Activated naive CD4-positive, alpha-beta T cell treated with anti-CD3 and anti-CD28 coated beads, Interleukin-2, amount 50 U/mL, for 24 hours (primary cell): Measurements from ENCODE around the gene MAML3.

ENCODE experiments used
- H3K27ac Mint-ChIP-seq: one replicate; pipeline ENCODE4 v1.8.0; 2021; ENCODE audit warnings: mild to moderate bottlenecking, mixed read lengths
- H3K27me3 Mint-ChIP-seq: one replicate; pipeline ENCODE4 v1.8.0; 2021; ENCODE audit warnings: mixed read lengths
- H3K36me3 Mint-ChIP-seq: one replicate; pipeline ENCODE4 v1.8.0; 2021; ENCODE audit warnings: mixed read lengths
- H3K4me1 Mint-ChIP-seq: one replicate; pipeline ENCODE4 v1.8.0; 2021; ENCODE audit warnings: mixed read lengths
- H3K4me3 Mint-ChIP-seq: one replicate; pipeline ENCODE4 v1.8.0; 2021; ENCODE audit warnings: mild to moderate bottlenecking, mixed read lengths
- H3K9me3 Mint-ChIP-seq: one replicate; pipeline ENCODE4 v1.8.0; 2021; ENCODE audit warnings: mixed read lengths

Gene MAML3

GRCh38 chr4:139669335-139669734 lies 484.6 kb downstream of the MAML3 start:
- Mint-ChIP-seq H3K27ac (no peak overlapping the region), H3K4me1 (peaks cover 18% of the 10 kb centered on the region), H3K9me3 (no peaks in the 10 kb centered on the region), H3K36me3 (no peaks in the 10 kb centered on the region), H3K27me3 (no peaks in the 10 kb centered on the region), H3K4me3 (no peak overlapping the region)

- Mint-ChIP-seq H3K4me3 (no peak overlapping the region), H3K27ac (no peak overlapping the region), H3K27me3 (no peaks in the 10 kb centered on the region), H3K4me1 (peaks cover 18% of the 10 kb centered on the region), H3K36me3 (no peaks in the 10 kb centered on the region), H3K9me3 (no peaks in the 10 kb centered on the region)
These were observed 485.3 kb downstream of the MAML3 start for GRCh38 chr4:139668658-139669201.

- H3K4me3 Mint-ChIP-seq: no peak overlapping the region
- no peaks in the 10 kb centered on the region for H3K36me3 Mint-ChIP-seq
- H3K27me3 Mint-ChIP-seq: no peaks in the 10 kb centered on the region
- H3K9me3 Mint-ChIP-seq: no peaks in the 10 kb centered on the region
- H3K27ac Mint-ChIP-seq: no peak overlapping the region
- peaks cover 18% of the 10 kb centered on the region for H3K4me1 Mint-ChIP-seq
These were observed 485.9 kb downstream of the MAML3 start for GRCh38 chr4:139668036-139668435.
